VCaP (cell line): Measurements from ENCODE around the gene ANLN.
"Not testable (repeated sequence)": the region's sequence is repeated elsewhere in the genome, so short reads cannot be mapped to it uniquely, and the experiment has no call there.

ENCODE experiments used
- H3K27ac ChIP-seq: fragments of 450-650 bp; 2 replicates; pipeline ENCODE4 v1.5.1; 2017
- CTCF ChIP-seq: fragments of 450-650 bp; conservative IDR thresholded peaks from 2 replicates; pipeline ENCODE4 v1.5.1; 2017; ENCODE audit warnings: mild to moderate bottlenecking, moderate library complexity

The ANLN gene

GRCh38 chr7:36379831-36380504 is 9.7 kb upstream of the ANLN start:
- TF ChIP-seq CTCF = no peak
- H3K27ac ChIP-seq = no peak overlapping the region

GRCh38 chr7:36381056-36381455 is 8.6 kb upstream of the ANLN start:
- H3K27ac ChIP-seq = no peak overlapping the region
- no peak for TF ChIP-seq CTCF

- not testable (repeated sequence) for H3K27ac ChIP-seq
Measured at GRCh38 chr7:36383284-36383683, 6.4 kb upstream of the ANLN start.

- not testable (repeated sequence) for H3K27ac ChIP-seq
Measured at GRCh38 chr7:36385646-36386045, 4.0 kb upstream of the ANLN start.

- no peak for TF ChIP-seq CTCF
- H3K27ac ChIP-seq = no peak overlapping the region
Measured at GRCh38 chr7:36387435-36388231, 2.0 kb upstream of the ANLN start.

- no peak for TF ChIP-seq CTCF
- no peak overlapping the region for H3K27ac ChIP-seq
Measured at GRCh38 chr7:36388423-36388822, 1.2 kb upstream of the ANLN start.

GRCh38 chr7:36390199-36391090 is 783 bp downstream of the ANLN start:
- no peak for TF ChIP-seq CTCF
- H3K27ac ChIP-seq = peak overlapping the region; percentile 80

- no peak for TF ChIP-seq CTCF
- H3K27ac ChIP-seq = peak overlapping the region; percentile 11; the same call in 1 of the 2 replicates
Measured at GRCh38 chr7:36391436-36392198, 2.0 kb downstream of the ANLN start.
